Lower lobe of right lung (tissue), 2 donors: Measurements from ENCODE around the gene RPH3AL. TPM values are rescaled to one million over a fixed set of nuclear protein-coding genes. Genes with fewer than 3 reads are reported as not detected.

Experiments used
- ATAC-seq, 2 donors: fragments of 200-7000 bp; cut with Tn5 transposase; one replicate each; pipeline ENCODE4 v1.9.1; 2020 to 2022; ENCODE audit warnings: mild to moderate bottlenecking in 2 of 2, moderate library complexity in 2 of 2
- DNase-seq: peaks from one replicate; pipeline ENCODE4 v3.0.0-alpha.2; 2020
- H3K27ac ChIP-seq: fragments of 200-600 bp; one replicate; pipeline ENCODE4 v1.8.0; 2022
- H3K27me3 ChIP-seq: fragments of 200-600 bp; one replicate; pipeline ENCODE4 v1.8.0; 2022; ENCODE audit warnings: low read depth
- H3K36me3 ChIP-seq: fragments of 200-600 bp; one replicate; pipeline ENCODE4 v1.8.0; 2022; ENCODE audit warnings: mild to moderate bottlenecking
- H3K4me1 ChIP-seq: fragments of 200-600 bp; one replicate; pipeline ENCODE4 v1.8.0; 2022
- H3K4me3 ChIP-seq: fragments of 200-600 bp; one replicate; pipeline ENCODE4 v1.8.0; 2022; ENCODE audit warnings: mild to moderate bottlenecking
- H3K9me3 ChIP-seq: fragments of 200-600 bp; one replicate; pipeline ENCODE4 v1.8.0; 2022
- CTCF ChIP-seq: fragments of 200-600 bp; IDR thresholded peaks from one replicate; pipeline ENCODE4 v1.8.0; 2022; ENCODE audit warnings: antibody characterized with exemption, mild to moderate bottlenecking
- intact Hi-C: fragments of 100-400 bp; cut with DNase I; formaldehyde crosslinking; loops from one replicate; pipeline ENCODE4 v1.11.0; 2022
- total RNA-seq: library from RNA; stranded (reverse); fragmentation: NEBNext Ultra II Directional; extraction: Animal tissue kit (Norgen Biotek cat#: 25700); gene quantifications from one replicate; pipeline ENCODE4 v1.2.1, GENCODE V29; 2021
- donor health status: DM: no; HTN: yes; CAD: no; lungs with severe emphysema.

RPH3AL gene
- total RNA-seq, 1 donor from 2014 or later: 38.7 TPM

GRCh38 chr17:291587-291986, 61.0 kb downstream of the RPH3AL start:
- Histone ChIP-seq H3K4me3 (no peak overlapping the region), H3K9me3 (no peaks in the 10 kb centered on the region), H3K4me1 (no peaks in the 10 kb centered on the region), H3K27me3 (no peaks in the 10 kb centered on the region), H3K36me3 (no peaks in the 10 kb centered on the region), H3K27ac (no peak overlapping the region)
- ATAC-seq (no peak), DNase-seq (no peak)
- intact Hi-C loops: no loop called here
- TF ChIP-seq CTCF: no peak

GRCh38 chr17:290626-291025, 62.0 kb downstream of the RPH3AL start:
- no peaks in the 10 kb centered on the region for H3K27me3 ChIP-seq
- H3K27ac ChIP-seq: no peak overlapping the region
- ATAC-seq (no peak), DNase-seq (peak; percentile 20)
- no peaks in the 10 kb centered on the region for H3K36me3 ChIP-seq
- H3K4me1 ChIP-seq: no peaks in the 10 kb centered on the region
- intact Hi-C loops: no loop called here
- no peak overlapping the region for H3K4me3 ChIP-seq
- no peaks in the 10 kb centered on the region for H3K9me3 ChIP-seq
- no peak for TF ChIP-seq CTCF

- H3K36me3 ChIP-seq: no peaks in the 10 kb centered on the region
- TF ChIP-seq CTCF: no peak
- no peaks in the 10 kb centered on the region for H3K9me3 ChIP-seq
- peak; percentile 28 for DNase-seq
- H3K4me3 ChIP-seq: no peak overlapping the region
- no peaks in the 10 kb centered on the region for H3K4me1 ChIP-seq
- no peaks in the 10 kb centered on the region for H3K27me3 ChIP-seq
- ATAC-seq: peak in 1 of 2 donors; percentile 21
- intact Hi-C loops: no loop called here
- no peak overlapping the region for H3K27ac ChIP-seq
Measured at GRCh38 chr17:290121-290521, 62.5 kb downstream of the RPH3AL start.

- Histone ChIP-seq H3K9me3 (no peaks in the 10 kb centered on the region), H3K4me1 (no peaks in the 10 kb centered on the region), H3K27ac (no peak overlapping the region), H3K4me3 (no peak overlapping the region), H3K27me3 (no peaks in the 10 kb centered on the region), H3K36me3 (no peaks in the 10 kb centered on the region)
- no peak for TF ChIP-seq CTCF
- intact Hi-C loops: no loop called here
- ATAC-seq (no peak), DNase-seq (peak; percentile 27)
Measured at GRCh38 chr17:289409-289808, 63.2 kb downstream of the RPH3AL start.

- Histone ChIP-seq H3K4me3 (no peak overlapping the region), H3K9me3 (no peaks in the 10 kb centered on the region), H3K27me3 (no peaks in the 10 kb centered on the region), H3K36me3 (no peaks in the 10 kb centered on the region), H3K27ac (no peak overlapping the region), H3K4me1 (no peaks in the 10 kb centered on the region)
- intact Hi-C loops: no loop called here
- no peak for TF ChIP-seq CTCF
- DNase-seq (peak; percentile 12), ATAC-seq (no peak)
Measured at GRCh38 chr17:288802-289356, 63.7 kb downstream of the RPH3AL start.
